Measurements from ENCODE around the gene FAT4.

FAT4 gene

GRCh38 chr4:125314676-125315575 is at the start of gene FAT4:
FAT4 (plus strand) TSS chr4:125314955; CDS start chr4:125316412, 1,457 bp downstream.
- H3K36me3 Mint-ChIP-seq = no peaks in the 10 kb centered on the region
- H3K4me1 Mint-ChIP-seq (ENCODE audit: low read depth) = peaks cover 33% of the 10 kb centered on the region
- H3K4me3 Mint-ChIP-seq = peak within 1 kb of the TSS; percentile 82
- peaks cover 48% of the 10 kb centered on the region for H3K27me3 Mint-ChIP-seq
- H3K9me3 Mint-ChIP-seq (ENCODE audit: low read depth) = no peaks in the 10 kb centered on the region
- no peak within 1 kb of the TSS for H3K27ac Mint-ChIP-seq

- Mint-ChIP-seq H3K4me1 (ENCODE audit: low read depth) (no peaks in the 10 kb centered on the region), H3K27me3 (no peaks in the 10 kb centered on the region), H3K27ac (no peak overlapping the region), H3K4me3 (no peak overlapping the region), H3K9me3 (ENCODE audit: low read depth) (no peaks in the 10 kb centered on the region), H3K36me3 (no peaks in the 10 kb centered on the region)
Measured at GRCh38 chr4:125265846-125266245, 48.9 kb upstream of the FAT4 start.

- Mint-ChIP-seq H3K27ac (no peak overlapping the region), H3K4me3 (no peak overlapping the region), H3K4me1 (ENCODE audit: low read depth) (no peaks in the 10 kb centered on the region), H3K27me3 (no peaks in the 10 kb centered on the region), H3K36me3 (no peaks in the 10 kb centered on the region), H3K9me3 (ENCODE audit: low read depth) (no peaks in the 10 kb centered on the region)
Measured at GRCh38 chr4:125266901-125267604, 47.7 kb upstream of the FAT4 start.

GRCh38 chr4:125267630-125268029 is 47.1 kb upstream of the FAT4 start:
- Mint-ChIP-seq H3K9me3 (ENCODE audit: low read depth) (no peaks in the 10 kb centered on the region), H3K4me1 (ENCODE audit: low read depth) (no peaks in the 10 kb centered on the region), H3K27ac (no peak overlapping the region), H3K27me3 (no peaks in the 10 kb centered on the region), H3K4me3 (no peak overlapping the region), H3K36me3 (no peaks in the 10 kb centered on the region)

GRCh38 chr4:125268068-125268755 is 46.5 kb upstream of the FAT4 start:
- no peaks in the 10 kb centered on the region for H3K36me3 Mint-ChIP-seq
- H3K27me3 Mint-ChIP-seq = no peaks in the 10 kb centered on the region
- H3K27ac Mint-ChIP-seq = no peak overlapping the region
- no peaks in the 10 kb centered on the region for H3K4me1 Mint-ChIP-seq (ENCODE audit: low read depth)
- H3K9me3 Mint-ChIP-seq (ENCODE audit: low read depth) = no peaks in the 10 kb centered on the region
- no peak overlapping the region for H3K4me3 Mint-ChIP-seq

- H3K4me3 Mint-ChIP-seq = no peak overlapping the region
- no peaks in the 10 kb centered on the region for H3K27me3 Mint-ChIP-seq
- no peaks in the 10 kb centered on the region for H3K4me1 Mint-ChIP-seq (ENCODE audit: low read depth)
- H3K27ac Mint-ChIP-seq = no peak overlapping the region
- H3K9me3 Mint-ChIP-seq (ENCODE audit: low read depth) = no peaks in the 10 kb centered on the region
- no peaks in the 10 kb centered on the region for H3K36me3 Mint-ChIP-seq
Measured at GRCh38 chr4:125276811-125277210, 37.9 kb upstream of the FAT4 start.

GRCh38 chr4:125277790-125278189 is 37.0 kb upstream of the FAT4 start:
- no peaks in the 10 kb centered on the region for H3K27me3 Mint-ChIP-seq
- H3K4me3 Mint-ChIP-seq = no peak overlapping the region
- H3K9me3 Mint-ChIP-seq (ENCODE audit: low read depth) = no peaks in the 10 kb centered on the region
- no peaks in the 10 kb centered on the region for H3K36me3 Mint-ChIP-seq
- no peak overlapping the region for H3K27ac Mint-ChIP-seq
- H3K4me1 Mint-ChIP-seq (ENCODE audit: low read depth) = no peaks in the 10 kb centered on the region

GRCh38 chr4:125280892-125281403 is 33.8 kb upstream of the FAT4 start:
- no peak overlapping the region for H3K27ac Mint-ChIP-seq
- H3K4me1 Mint-ChIP-seq (ENCODE audit: low read depth) = no peaks in the 10 kb centered on the region
- H3K27me3 Mint-ChIP-seq = no peaks in the 10 kb centered on the region
- no peaks in the 10 kb centered on the region for H3K36me3 Mint-ChIP-seq
- H3K9me3 Mint-ChIP-seq (ENCODE audit: low read depth) = no peaks in the 10 kb centered on the region
- H3K4me3 Mint-ChIP-seq = no peak overlapping the region

GRCh38 chr4:125283707-125284279 is 31.0 kb upstream of the FAT4 start:
- Mint-ChIP-seq H3K27ac (no peak overlapping the region), H3K4me3 (no peak overlapping the region), H3K9me3 (ENCODE audit: low read depth) (no peaks in the 10 kb centered on the region), H3K27me3 (no peaks in the 10 kb centered on the region), H3K36me3 (no peaks in the 10 kb centered on the region), H3K4me1 (ENCODE audit: low read depth) (no peaks in the 10 kb centered on the region)

GRCh38 chr4:125297116-125297515 is 17.6 kb upstream of the FAT4 start:
- Mint-ChIP-seq H3K4me3 (no peak overlapping the region), H3K27ac (no peak overlapping the region)

GRCh38 chr4:125303058-125303457 is 11.7 kb upstream of the FAT4 start:
- H3K27me3 Mint-ChIP-seq = no peaks in the 10 kb centered on the region
- no peaks in the 10 kb centered on the region for H3K36me3 Mint-ChIP-seq
- H3K27ac Mint-ChIP-seq = no peak overlapping the region
- no peaks in the 10 kb centered on the region for H3K9me3 Mint-ChIP-seq (ENCODE audit: low read depth)
- H3K4me1 Mint-ChIP-seq (ENCODE audit: low read depth) = no peaks in the 10 kb centered on the region
- no peak overlapping the region for H3K4me3 Mint-ChIP-seq

More at GRCh38 chr4:125297116-125297515, 17.6 kb upstream of the FAT4 start:
- Mint-ChIP-seq H3K27me3 (no peaks in the 10 kb centered on the region), H3K36me3 (no peaks in the 10 kb centered on the region), H3K9me3 (ENCODE audit: low read depth) (no peaks in the 10 kb centered on the region), H3K4me1 (ENCODE audit: low read depth) (no peaks in the 10 kb centered on the region)

- no peaks in the 10 kb centered on the region for H3K4me1 Mint-ChIP-seq (ENCODE audit: low read depth)
- no peaks in the 10 kb centered on the region for H3K9me3 Mint-ChIP-seq (ENCODE audit: low read depth)
- H3K36me3 Mint-ChIP-seq = no peaks in the 10 kb centered on the region
- H3K27ac Mint-ChIP-seq = no peak overlapping the region
- no peaks in the 10 kb centered on the region for H3K27me3 Mint-ChIP-seq
- H3K4me3 Mint-ChIP-seq = no peak overlapping the region
Measured at GRCh38 chr4:125303821-125304220, 10.9 kb upstream of the FAT4 start.

- H3K27ac Mint-ChIP-seq = no peak overlapping the region
- H3K4me3 Mint-ChIP-seq = no peak overlapping the region
- H3K36me3 Mint-ChIP-seq = no peaks in the 10 kb centered on the region
- H3K27me3 Mint-ChIP-seq = peaks cover 6% of the 10 kb centered on the region
- H3K4me1 Mint-ChIP-seq (ENCODE audit: low read depth) = no peaks in the 10 kb centered on the region
- no peaks in the 10 kb centered on the region for H3K9me3 Mint-ChIP-seq (ENCODE audit: low read depth)
Measured at GRCh38 chr4:125306112-125306511, 8.6 kb upstream of the FAT4 start.

GRCh38 chr4:125306533-125306932 is 8.2 kb upstream of the FAT4 start:
- Mint-ChIP-seq H3K27me3 (peaks cover 7% of the 10 kb centered on the region), H3K9me3 (ENCODE audit: low read depth) (no peaks in the 10 kb centered on the region), H3K27ac (no peak overlapping the region), H3K36me3 (no peaks in the 10 kb centered on the region), H3K4me3 (no peak overlapping the region), H3K4me1 (ENCODE audit: low read depth) (no peaks in the 10 kb centered on the region)

Data from activated naive CD8-positive, alpha-beta T cell (primary cell).